GM19452 (cell line): Measurements from ENCODE around the gene RTP1.
A peak's percentile ranks its signal among the peaks of the same experiment; 100 is the strongest.
"Not testable (repeated sequence)": the region's sequence is repeated elsewhere in the genome, so short reads cannot be mapped to it uniquely, and the experiment has no call there.

Experiments
- ATAC-seq: cut with Tn5 transposase; IDR thresholded peaks from one replicate; pipeline ENCODE4 v1.9.1; 2021; ENCODE audit not compliant: unreplicated experiment

The RTP1 gene

DNA sequence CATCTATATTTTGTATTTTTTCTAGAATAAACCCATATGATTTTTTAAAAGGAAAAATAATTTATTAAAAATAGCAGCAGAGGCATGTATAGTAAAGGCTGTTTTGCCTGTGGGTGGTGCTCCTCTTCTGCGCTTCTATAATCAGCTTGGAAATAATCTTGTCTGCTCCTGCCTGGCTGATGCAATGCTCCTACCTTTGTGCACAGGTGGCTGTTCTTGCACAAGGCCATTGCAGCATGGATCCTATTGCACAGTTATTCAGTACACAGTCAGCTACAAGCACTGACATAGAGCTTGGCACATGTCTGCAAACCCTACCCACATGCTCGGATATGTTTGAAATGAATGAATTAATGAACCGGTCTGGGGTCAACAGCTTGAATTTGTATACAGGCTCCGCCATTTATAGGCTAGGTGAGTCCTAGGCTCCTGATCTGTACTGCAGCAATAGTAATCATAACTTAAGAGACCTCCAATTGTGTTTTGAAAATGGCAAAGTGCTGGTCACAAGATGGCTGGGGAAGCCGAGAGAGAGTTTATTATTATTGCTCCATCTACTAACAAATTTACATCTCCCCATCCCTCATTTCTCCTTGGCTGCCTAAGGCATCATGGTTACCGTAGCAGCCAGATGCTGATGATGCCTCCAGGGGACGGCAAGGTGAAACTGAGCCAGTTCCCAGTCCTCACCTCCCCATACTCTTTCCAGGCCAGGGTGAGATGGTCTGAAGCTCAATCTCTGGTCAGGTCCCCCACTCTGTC is 532 bp upstream of the RTP1 start:
- ATAC-seq = no peak

DNA sequence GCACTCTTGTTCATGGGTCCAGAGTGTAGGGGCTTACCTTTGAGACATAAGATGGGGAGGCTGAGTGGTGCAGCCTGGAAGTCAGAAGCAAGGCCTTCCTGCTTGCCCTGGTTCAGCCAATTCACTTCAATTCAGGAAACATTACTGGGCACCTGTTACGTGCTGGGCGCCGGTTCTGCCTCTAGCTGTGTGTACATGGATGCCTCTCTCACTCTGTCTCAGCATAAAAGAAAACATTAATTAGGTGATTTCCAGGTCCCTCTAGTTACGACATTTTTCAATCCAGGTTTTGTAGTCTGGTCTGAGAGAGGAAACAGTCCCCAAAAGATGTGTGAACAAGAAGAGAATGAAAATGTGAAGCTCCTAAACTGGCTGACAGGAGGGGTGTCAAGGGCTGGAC is 1.2 kb downstream of the RTP1 start:
- no peak for ATAC-seq

DNA sequence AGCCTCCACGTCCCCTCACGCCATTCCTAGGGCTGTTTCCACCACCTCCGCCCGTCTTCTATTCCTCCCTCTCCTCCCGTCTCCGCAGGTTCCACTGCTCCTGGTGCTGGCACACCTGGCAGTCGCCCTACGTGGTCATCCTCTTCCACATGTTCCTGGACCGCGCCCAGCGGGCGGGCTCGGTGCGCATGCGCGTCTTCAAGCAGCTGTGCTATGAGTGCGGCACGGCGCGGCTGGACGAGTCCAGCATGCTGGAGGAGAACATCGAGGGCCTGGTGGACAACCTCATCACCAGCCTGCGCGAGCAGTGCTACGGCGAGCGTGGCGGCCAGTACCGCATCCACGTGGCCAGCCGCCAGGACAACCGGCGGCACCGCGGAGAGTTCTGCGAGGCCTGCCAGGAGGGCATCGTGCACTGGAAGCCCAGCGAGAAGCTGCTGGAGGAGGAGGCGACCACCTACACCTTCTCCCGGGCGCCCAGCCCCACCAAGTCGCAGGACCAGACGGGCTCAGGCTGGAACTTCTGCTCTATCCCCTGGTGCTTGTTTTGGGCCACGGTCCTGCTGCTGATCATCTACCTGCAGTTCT is 2.3 kb downstream of the RTP1 start:
- not testable (repeated sequence) for ATAC-seq

DNA sequence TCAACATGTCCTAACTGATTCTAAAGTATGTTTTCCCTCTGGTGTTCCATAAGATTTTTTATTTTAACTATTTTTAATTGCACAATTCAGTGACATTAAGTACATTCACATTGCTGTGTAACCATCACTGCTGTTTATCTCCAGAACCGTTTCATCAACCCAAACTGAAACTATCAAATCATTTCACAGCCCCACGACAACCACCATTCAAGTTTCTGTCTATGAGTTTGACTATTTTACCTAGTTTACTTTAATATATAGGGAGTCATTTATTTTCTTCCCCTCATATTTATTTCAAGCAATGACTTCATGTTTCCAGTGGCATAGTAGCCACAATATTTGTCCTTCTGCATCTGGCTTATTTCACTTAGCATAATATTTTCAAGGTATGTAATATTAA is 8.4 kb downstream of the RTP1 start:
- no peak for ATAC-seq

DNA sequence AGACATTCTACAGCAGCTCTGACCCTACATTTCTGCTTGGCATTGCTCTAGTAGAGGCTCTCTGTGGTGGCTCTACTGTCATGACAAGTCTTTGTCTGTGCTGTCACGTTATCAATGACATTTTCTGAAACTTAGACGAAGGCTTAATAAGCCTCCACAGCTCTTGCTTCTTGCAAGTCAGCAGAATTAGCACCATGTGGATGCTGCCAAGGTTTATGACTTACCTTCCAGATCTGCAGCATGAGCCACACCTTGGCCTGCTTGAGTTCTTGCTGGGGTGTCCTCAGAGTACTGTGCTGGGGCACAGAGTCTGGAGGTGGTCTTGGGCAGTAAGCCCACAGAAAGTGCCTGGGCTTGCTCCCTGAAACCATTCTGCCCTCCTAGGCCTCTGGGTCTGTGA is 9.8 kb downstream of the RTP1 start:
- ATAC-seq = no peak

DNA sequence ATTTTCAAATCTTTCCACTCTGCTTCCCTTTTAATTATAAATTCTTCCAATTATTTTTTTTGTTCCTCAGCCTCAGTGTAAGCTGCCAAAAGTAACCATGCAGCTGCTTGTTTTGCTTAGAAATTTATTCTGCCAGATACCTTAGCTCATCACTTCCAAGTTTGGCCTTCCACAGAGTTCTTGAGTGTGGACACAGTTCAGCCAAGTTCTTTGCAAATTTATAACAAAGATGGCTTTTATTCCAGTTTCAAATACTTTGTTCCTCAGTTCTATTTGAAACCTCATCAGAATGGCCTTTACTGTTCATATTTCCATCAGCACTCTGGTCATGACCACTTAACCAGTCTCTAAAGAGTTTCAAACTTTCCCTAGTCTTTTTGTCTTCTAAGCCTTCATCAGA is 10.3 kb downstream of the RTP1 start:
- no peak for ATAC-seq

DNA sequence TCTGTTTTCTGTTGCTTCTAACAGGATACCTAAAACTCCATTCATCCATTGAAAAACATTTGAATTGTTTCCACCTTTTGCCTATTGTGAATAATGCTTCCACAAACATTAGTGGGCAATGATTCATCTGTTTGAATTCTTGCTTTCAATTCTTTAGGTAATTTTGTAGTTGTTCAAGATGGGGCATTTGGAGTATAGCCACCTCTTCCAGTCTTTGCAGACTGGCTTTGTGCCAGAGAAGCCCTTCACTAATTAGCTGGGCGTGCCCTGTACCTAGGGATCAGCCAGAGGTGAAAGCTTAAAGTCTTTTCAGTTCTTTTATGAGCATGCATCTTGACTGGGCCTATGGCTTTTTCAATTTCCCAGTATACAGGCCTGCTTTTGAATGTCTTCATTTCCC is 10.9 kb downstream of the RTP1 start:
- no peak for ATAC-seq

DNA sequence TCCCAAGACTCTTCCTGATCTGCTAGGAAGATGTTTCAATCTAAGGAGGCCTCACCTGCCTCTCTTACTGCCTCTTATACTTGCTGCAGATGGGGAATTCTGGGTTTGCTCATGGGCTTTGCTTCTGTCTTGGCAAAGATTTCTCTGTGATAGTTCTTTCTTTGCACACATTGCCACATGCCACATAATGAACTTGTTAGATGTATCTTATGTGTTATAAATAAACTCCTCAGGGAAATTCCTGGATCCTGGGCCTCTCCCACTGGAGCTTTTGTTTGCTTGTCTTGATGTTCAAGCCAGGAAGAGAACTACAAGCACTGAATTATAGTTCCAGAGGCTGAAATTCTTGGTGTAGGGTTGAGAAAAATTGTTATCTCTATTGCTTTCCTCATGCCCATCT is 12.2 kb downstream of the RTP1 start:
- ATAC-seq = no peak

DNA sequence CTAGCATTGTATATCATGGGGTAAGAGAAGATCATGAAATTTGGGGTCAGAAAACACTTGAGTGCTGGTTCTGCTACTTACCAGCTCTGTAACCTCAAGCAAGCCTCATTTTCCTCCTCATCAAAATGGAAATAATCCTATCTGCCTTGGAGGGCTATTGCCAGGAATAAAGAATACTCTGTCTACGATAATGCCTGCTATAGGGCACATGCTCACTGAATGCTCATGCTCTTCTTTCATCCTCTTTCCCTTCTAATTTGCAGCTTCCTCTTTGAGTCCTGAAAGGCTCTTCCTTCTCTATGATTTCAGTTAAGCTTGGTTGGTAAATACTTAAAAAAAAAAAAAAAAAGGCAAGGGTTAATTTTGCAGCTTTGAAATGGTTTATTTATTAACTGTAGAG is 12.8 kb downstream of the RTP1 start:
- ATAC-seq = no peak

DNA sequence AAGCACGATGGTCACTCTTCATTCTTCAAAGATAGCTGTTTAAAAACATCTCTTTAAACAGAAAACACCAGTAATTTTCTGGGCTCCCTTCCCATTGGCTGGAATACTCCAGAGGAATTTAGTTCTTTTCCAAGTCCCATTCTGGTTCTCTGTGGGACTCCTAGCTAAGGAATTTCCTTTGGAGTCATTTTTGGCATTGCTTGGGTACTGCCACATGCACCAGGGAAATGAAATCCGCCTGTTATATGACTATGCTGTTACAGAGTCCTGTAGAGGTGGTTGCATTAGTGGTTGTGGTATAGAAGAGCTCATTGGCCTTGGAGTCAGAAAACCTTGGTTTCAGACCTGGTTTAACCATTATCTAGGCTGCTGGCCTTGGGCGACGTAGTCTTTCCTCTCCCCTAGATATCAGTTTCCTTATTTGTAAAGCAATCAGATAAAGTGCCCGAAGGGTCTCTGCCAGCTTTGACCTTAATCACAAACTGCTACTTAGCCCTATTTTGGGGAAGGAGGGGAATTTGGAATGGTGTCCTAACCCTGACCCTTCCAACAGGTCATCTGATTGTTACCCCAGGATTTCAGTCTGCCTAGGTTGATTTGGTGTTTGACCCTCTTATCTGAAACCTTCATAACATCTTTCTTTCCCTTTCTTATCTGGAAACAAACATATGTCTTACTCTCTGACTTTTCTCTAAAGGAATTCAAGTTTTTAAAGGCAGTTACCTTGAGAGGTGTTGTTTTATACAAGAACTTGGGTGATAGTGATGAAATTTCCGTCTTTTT is 13.4 kb downstream of the RTP1 start:
- peak; percentile 94 for ATAC-seq

DNA sequence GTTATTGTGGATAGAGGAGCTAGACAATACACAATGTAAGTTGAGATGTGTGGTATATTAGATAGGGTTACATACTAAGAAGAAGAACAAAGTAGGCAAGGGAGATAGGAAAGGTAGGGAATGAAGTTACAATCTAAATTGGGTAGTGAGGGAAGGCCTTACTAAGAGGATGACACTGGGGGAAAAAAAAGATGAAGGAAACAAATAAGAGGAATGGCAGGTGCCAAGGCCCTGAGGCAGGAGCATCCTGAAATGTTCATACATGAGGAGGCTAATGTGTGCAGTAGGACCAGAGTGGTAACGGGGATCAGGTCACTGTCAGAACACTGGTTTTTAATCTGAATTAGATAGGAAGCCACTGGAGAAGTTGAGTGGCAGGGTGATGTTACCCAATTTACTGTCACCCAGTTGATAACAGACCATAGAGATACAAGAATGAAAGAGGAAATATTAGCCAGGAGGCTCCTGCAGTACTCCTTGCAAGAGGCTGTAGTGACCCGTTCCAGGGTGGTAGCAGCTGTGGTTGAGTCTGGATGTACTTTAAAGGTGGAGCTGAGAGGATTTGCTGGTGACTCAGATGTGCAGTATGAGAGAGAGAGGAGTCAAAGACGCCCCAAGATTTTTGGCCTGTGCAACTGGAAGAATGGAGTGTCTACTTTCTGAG is 14.4 kb downstream of the RTP1 start:
- no peak for ATAC-seq

DNA sequence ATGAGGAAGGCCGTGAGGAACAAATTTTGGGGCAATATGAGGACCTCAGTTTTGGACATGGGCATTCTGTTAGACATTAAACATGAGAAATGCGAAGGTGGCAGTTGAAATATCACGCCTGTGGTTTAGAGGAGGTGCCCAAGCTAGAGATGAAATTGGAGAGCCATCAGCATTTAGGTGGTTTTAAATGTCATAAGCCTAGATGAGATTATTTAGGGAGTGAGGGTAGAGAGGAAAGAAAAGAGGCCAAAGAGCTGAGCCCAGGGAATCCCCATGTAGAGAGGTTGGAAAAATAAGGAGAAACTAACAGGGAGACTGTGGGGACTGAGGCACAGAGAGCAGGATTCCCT is 14.9 kb downstream of the RTP1 start:
- no peak for ATAC-seq

DNA sequence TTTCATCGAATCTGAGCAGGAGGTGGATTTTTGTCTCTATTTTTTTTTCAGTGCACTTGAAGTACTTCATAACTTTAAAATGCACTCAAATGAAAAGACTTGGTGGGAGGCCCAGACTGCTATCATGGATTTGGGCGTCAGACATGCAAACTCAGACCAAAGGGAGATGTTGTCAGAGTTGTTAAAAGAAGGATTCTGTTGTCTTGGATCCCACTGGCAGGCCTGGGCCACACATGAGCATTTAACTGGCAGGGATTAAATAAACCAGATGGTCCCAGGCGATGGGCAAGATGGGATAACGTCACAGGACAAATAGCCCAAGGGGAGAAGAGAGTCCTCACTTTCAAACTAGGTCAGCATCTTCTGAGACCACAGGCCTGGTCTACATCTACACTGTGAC is 15.4 kb downstream of the RTP1 start:
- ATAC-seq = no peak

DNA sequence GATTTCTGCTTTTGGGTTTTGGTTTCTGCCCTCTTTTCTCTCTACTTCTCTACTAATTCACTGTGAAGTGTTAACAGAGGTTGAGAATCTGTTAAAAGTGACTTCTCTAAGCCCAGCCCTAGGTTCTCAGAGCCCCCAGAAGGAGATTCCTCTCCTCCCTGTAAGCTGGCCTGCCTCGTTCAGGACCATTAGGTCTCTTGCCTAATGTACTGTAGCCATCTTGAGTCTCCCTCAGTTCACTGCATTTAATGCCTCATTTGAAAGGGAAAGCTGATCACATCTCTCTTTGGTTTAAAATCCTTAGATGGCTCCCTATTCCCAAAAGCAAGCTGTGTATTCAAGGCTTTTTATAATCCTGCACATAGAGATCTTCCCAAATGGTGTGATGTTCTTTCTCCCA is 16.3 kb downstream of the RTP1 start:
- ATAC-seq = no peak

DNA sequence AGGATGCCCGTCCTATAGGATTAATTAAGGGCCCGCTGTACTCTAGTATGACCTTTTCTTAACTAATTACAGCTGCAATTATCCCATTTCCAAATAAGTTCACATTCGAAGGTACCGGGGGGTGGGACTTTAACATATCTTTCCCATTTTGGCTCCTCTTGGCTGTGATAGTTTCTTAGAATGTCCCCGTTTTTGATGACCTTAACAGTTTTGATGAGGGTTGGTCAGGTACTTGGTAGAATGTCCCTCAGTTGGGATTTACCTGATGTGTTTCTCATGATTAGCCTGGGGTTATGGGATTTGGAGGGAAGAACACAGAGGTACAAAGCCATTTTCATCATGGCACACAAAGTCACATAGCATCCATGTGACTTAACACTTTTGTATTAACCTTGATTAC is 18.2 kb downstream of the RTP1 start:
- ATAC-seq = no peak

DNA sequence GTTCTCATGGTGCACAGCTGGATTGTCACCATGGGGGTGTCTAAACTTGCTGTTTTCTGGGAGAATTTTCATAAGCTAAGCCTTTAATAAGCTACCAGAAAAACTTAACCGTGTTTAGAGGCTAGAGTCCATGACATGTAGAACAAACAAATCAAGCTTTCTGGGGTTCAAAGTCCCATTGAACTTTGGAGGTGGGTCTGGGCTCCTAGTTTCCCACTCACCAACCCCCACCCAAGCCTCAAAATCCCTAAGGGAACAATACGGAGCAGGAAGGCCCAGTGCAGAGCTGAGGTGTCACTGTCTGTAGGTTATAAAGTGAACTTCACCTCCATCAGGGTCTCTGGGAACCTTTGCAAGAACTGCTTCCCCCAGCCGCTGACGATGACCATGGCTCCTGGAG is 25.5 kb downstream of the RTP1 start:
- ATAC-seq = no peak

DNA sequence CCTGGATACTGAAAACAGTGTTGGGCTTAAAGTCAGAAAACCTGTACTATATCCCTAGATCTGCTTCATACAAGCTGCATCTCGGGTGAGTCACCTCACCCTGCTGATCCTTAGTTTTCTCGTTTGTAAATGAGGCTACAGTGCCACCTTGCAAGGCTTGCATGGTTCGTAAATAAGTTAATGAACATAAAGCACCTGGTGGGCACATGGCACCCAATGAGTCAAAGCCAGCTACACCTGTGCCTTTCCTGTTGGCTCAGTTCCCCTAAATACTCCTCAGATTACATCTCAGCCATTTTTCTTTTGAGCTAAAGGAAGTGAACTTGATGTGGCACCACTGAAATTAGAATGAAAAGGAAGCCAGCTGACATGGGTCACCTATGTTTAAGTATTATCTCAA is 26.5 kb downstream of the RTP1 start:
- ATAC-seq = no peak

DNA sequence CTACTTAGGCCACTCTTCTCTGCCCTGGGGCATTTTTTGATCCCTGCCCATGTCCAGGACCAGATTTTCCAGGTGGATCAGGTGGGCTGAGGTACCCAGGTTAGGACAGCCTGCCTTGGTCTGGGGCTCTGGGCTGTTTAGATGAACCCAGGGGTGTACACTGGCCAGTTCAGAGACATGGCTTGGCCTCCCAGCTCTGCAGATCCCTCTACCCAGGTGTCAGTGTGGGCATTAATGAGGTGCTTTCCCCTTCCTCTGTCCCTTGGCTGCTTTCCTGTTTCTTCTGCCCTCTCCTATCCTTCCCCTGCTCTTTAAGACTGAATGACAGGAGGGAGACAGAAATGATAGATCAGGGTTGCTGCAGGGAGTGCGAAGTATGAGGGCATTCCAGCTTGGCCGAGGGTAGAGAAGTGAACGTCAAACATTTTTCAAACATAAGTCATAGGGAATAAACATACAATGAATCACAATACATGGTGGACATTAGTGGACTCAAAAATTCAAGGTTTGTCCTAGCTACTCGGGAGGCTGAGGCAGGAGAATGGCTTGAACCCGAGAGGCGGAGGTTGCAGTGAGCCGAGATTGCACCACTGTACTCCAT is 30.5 kb downstream of the RTP1 start:
- no peak for ATAC-seq

DNA sequence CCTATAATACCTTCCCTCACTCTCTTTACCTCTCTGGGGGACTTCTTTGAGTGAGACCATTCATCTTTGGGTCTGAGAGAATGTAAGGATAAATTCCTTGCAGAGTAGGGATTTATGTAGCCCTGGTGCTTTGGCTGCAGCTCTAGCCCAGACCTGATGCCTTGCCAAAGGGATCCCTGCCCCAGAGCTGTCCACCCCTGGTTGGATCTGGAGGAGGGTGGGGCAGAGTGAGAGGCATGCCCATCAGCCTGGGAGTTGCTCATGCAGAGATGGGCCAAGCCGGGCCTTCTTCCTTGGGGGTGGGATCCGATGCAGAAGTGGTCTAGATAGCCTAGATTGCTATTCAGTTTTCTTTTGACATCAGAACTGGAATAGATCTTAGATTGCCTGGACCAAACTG is 31.5 kb downstream of the RTP1 start:
- ATAC-seq = no peak

DNA sequence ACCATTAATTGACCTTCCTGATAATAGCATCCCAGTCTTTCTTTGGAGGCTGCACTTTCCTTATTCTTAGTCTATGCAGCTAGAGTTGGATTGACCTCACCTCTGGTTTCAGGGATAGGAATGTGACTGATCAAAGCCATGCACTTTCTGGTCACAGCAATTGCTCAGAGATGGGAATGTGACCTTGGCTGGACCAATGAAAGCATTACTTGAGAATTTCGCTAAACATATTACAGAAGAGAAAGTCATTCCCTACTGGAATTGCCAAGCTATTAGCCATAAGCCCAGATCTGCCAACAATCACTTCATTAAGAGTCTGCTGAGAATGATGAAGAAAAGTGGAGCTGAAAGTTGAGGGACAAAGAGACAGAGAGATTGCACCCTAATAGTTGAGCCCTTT is 32.7 kb downstream of the RTP1 start:
- ATAC-seq = no peak

DNA sequence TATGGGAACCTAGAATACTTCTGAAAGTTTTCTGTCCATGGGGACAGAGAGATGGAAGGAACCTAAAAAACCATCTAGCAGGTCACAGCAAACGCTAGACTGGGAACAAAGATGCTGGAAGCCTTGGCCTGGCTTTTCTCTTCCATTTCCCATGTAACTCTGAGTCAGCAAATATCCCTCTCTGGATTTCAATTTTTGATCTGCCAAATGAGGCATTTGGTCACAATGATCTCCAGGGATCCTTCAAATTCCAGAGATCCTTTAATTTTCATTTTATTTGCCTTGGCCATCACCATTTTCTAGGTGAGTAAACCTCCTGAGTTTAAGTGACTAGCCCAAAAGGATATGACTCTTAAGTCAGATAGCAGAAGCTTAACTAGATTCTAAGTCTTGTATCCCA is 39.7 kb downstream of the RTP1 start:
- ATAC-seq = no peak

DNA sequence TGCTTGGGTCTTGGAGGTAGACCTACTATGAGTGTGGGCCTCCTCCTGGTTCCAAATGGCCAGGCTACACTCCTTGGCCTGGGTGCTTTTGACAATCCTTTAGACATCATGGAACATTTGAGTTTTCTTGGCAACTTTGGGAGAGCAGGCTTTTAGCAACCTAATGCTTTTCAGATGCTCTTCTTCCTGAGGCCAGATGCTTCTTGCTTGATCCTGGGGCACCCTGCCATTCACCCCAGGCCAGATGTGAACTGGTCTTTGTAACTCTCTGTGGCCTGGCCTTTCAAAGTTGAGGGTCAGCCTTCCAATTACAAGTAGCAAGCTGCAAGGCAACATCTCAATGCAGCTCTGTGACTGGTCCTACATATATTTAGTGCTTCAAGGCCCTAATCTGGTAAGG is 40.5 kb downstream of the RTP1 start:
- no peak for ATAC-seq
